VCaP (cell line): Measurements from ENCODE around the gene CPT2.
A peak's percentile ranks its signal among the peaks of the same experiment; 100 is the strongest.
"Not testable (repeated sequence)": the region's sequence is repeated elsewhere in the genome, so short reads cannot be mapped to it uniquely, and the experiment has no call there.

Experiments used
- H3K27ac ChIP-seq: fragments of 450-650 bp; 2 replicates; pipeline ENCODE4 v1.5.1; 2017
- TF ChIP-seq, protein P1 (sequence below): fragments of 450-650 bp; conservative IDR thresholded peaks from 2 replicates; pipeline ENCODE4 v1.5.1; 2017; ENCODE audit warnings: mild to moderate bottlenecking, moderate library complexity

Gene CPT2

GRCh38 chr1:53190210-53190611, 6.4 kb upstream of the CPT2 start:
- TF ChIP-seq, protein P1, sequence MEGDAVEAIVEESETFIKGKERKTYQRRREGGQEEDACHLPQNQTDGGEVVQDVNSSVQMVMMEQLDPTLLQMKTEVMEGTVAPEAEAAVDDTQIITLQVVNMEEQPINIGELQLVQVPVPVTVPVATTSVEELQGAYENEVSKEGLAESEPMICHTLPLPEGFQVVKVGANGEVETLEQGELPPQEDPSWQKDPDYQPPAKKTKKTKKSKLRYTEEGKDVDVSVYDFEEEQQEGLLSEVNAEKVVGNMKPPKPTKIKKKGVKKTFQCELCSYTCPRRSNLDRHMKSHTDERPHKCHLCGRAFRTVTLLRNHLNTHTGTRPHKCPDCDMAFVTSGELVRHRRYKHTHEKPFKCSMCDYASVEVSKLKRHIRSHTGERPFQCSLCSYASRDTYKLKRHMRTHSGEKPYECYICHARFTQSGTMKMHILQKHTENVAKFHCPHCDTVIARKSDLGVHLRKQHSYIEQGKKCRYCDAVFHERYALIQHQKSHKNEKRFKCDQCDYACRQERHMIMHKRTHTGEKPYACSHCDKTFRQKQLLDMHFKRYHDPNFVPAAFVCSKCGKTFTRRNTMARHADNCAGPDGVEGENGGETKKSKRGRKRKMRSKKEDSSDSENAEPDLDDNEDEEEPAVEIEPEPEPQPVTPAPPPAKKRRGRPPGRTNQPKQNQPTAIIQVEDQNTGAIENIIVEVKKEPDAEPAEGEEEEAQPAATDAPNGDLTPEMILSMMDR, result no peak
- H3K27ac ChIP-seq, result no peak overlapping the region

DNA sequence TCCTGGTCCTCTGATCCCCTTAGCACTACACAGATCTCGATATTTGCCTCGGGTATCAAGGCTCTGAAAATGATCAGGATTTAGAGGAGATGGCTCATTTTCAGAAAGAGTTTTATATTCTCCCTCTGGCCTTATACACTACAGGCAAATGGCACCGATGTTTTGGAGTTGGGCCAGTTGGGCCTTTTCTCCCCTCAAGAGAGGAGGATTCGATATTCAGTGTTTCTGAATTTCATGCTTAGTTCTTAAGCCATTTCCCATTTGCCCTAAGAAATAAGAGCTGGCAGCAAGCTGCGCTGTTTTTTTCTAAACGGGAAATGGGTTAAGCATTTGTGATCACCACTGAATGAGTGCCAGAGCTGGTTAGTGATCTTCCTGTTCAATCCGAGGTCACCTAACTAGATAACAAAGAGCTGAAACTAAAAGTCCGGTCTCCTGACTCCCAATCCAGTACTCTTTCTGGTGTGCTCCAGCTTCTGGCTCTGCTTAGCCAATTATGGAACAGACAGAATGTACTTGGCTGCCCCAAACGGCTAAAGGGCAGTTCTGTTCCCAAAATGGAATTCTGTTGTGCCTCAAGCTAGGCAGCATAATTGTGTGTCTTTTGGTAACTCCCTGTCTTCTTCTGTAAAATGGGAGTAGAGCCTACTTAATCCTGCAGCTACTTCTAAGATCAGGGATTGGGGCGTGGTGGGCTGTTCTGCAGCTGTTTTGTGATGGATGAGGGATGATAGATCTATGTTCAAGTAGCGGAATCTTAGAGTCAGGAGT, 1.2 kb upstream of the CPT2 start:
- TF ChIP-seq, protein P1, result no peak
- H3K27ac ChIP-seq, result peak overlapping the region; percentile 89

DNA sequence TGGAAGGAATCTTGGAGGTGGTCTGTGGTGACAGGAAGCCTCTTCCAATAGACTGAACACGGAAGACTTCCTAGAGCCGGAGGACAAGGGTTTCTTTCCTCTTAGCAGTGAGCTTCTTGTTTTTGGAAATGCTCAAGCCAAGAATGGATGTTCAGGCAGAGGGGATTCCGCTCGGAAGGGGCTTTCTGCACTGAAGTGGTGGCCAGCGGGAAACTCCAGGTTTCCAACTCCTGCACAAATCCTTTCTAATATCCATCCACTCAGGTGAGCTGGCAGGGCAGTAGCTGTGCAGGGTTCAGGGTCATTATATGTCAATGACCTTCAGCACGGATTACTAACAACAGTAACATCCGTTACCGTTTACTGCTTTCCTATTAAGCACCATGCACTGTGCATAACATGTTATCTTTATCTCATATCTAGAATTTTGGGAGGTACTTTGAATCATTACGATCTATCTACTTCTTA, 573 bp upstream of the CPT2 start:
- peak overlapping the region; percentile 89 for H3K27ac ChIP-seq
- TF ChIP-seq, protein P1, result no peak

DNA sequence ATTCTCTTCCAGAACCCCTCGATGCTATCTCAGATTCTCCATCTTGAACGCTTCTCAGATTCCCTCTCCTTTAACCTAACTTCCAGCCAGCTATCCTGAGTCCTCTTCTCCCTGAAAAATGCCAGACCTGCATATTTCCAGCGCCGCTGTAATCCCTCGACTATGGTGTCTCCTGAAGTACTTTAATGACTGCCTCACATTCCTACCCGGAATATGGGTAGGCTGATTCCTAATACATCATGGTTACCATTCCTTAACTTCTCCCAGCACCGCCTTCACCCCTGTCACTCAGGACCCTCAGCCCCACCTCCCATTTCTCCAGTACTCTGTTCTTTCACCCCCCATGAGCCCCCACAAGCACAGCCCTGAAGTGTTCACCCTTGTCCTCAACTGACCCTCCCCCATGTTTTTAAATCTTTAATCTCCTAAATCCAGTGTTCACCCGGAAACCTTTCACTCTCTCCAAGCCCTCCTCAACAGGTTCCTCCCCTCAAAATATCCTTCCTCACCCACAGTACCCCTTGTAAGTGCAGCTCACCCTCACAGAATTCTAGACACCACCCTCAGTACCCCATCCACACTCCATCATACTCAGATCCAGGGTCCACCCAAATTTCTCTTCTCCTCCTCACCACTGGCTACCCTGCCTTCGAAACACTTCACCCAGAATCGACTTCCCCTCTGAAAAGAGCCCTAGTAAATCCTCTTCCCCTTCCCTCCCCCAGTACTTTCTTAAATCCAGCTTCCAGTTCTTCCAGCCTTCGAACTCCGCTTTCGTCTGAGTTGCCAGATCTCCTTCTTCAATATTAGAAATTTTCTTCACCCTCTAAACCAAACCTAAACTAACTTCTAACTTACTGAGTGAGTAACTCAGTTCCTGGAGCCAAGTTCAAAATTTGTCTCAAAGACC, 922 bp downstream of the CPT2 start:
- peak overlapping the region; percentile 89 for H3K27ac ChIP-seq

GRCh38 chr1:53198241-53198651, 1.6 kb downstream of the CPT2 start:
- TF ChIP-seq, protein P1, result no peak
- H3K27ac ChIP-seq, result no peak overlapping the region

More for the DNA sequence above, 922 bp downstream of the CPT2 start:
- TF ChIP-seq, protein P1, result no peak

- no peak overlapping the region for H3K27ac ChIP-seq
- TF ChIP-seq, protein P1, result no peak
Observed at GRCh38 chr1:53203466-53203865, 6.8 kb downstream of the CPT2 start.

DNA sequence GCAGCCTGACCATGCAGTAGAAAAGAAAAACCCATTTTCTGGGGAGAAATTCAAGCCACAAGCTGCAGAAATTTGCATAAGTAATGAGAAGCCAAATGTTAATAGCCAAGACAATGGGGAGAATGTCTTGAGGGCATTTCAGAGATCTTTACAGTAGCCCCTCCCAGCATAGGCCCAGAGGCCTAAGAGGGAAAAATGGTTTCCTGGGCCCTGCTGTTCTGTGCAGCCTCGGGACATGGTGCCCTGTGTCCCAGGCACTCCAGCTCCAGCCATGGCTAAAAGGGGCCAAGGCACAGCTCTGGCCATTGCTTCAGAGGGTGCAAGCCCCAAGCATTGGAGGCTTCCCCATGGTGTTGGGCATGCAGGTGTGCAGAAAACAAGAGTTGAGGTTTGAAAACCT, 8.9 kb downstream of the CPT2 start:
- not testable (repeated sequence) for H3K27ac ChIP-seq

DNA sequence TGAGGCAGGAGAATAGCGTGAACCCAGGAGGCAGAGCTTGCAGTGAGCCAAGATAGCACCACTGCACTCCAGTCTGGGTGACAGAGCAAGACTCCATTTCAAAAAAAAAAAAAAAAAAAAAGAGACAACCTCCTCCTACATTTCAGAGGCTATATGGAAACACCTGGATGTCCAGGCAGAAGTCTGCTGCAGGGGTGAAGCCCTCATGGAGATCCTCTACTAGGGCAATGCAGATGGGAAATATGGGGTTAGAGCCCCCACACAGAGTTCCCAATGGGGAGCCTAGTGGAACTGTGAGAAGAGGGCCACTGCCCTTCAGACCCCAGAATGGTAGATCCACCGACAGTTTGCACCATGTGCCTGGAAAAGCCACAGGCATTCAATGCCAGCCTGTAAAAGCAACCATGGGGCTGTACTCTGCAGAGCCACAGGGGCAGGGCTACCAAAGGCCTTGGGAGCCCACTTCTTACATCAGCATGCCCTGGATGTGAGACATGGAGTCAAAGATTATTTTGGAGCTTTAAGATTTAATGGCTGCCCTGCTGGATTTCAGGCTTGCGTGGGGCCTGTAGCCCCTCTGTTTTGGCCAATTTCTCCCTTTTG, 9.6 kb downstream of the CPT2 start:
- H3K27ac ChIP-seq, result not testable (repeated sequence)
